ENCODE measurements around the gene MSTN.

DNA sequence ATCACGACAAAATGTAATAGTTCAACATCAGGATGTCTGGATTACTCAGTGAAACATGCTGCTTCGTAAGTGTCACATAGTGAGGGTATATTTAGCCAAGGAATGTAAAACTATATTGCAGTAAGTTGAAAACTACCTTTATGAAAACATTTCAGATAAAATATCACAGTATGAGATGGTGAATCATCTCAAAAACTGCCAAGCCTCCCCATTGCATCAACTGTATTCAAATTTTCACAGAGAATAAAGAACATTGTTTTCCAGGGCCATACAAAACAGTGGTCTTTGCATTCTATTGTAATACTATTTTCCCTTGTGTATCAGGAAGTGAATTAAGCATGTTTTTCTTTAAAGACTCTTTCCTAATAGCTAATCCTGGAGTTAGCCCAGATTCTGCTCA lies 47.6 kb upstream of the MSTN start:
- TF ChIP-seq, protein P1, sequence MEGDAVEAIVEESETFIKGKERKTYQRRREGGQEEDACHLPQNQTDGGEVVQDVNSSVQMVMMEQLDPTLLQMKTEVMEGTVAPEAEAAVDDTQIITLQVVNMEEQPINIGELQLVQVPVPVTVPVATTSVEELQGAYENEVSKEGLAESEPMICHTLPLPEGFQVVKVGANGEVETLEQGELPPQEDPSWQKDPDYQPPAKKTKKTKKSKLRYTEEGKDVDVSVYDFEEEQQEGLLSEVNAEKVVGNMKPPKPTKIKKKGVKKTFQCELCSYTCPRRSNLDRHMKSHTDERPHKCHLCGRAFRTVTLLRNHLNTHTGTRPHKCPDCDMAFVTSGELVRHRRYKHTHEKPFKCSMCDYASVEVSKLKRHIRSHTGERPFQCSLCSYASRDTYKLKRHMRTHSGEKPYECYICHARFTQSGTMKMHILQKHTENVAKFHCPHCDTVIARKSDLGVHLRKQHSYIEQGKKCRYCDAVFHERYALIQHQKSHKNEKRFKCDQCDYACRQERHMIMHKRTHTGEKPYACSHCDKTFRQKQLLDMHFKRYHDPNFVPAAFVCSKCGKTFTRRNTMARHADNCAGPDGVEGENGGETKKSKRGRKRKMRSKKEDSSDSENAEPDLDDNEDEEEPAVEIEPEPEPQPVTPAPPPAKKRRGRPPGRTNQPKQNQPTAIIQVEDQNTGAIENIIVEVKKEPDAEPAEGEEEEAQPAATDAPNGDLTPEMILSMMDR (IDR thresholded peaks at IDR 0.05; ENCODE audit: poor library complexity, severe bottlenecking) = no peak
- TF ChIP-seq POLR2AphosphoS5 (IDR thresholded peaks at IDR 0.05) = no peak
- no peak for TF ChIP-seq RAD21 (conservative IDR thresholded peaks at IDR 0.05)
- TF ChIP-seq EZH2 (IDR thresholded peaks at IDR 0.05; ENCODE audit: borderline replicate concordance, insufficient read depth, low read length, poor library complexity, severe bottlenecking) = no peak
- no peak for TF ChIP-seq SMC3 (conservative IDR thresholded peaks at IDR 0.05; ENCODE audit: poor library complexity)
- TF ChIP-seq, protein P2, sequence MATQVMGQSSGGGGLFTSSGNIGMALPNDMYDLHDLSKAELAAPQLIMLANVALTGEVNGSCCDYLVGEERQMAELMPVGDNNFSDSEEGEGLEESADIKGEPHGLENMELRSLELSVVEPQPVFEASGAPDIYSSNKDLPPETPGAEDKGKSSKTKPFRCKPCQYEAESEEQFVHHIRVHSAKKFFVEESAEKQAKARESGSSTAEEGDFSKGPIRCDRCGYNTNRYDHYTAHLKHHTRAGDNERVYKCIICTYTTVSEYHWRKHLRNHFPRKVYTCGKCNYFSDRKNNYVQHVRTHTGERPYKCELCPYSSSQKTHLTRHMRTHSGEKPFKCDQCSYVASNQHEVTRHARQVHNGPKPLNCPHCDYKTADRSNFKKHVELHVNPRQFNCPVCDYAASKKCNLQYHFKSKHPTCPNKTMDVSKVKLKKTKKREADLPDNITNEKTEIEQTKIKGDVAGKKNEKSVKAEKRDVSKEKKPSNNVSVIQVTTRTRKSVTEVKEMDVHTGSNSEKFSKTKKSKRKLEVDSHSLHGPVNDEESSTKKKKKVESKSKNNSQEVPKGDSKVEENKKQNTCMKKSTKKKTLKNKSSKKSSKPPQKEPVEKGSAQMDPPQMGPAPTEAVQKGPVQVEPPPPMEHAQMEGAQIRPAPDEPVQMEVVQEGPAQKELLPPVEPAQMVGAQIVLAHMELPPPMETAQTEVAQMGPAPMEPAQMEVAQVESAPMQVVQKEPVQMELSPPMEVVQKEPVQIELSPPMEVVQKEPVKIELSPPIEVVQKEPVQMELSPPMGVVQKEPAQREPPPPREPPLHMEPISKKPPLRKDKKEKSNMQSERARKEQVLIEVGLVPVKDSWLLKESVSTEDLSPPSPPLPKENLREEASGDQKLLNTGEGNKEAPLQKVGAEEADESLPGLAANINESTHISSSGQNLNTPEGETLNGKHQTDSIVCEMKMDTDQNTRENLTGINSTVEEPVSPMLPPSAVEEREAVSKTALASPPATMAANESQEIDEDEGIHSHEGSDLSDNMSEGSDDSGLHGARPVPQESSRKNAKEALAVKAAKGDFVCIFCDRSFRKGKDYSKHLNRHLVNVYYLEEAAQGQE (IDR thresholded peaks at IDR 0.05; ENCODE audit: borderline replicate concordance) = no peak

Measured in neural cell (in vitro differentiated cells).